BLaER1 (cell line): ENCODE data around the gene TYMP.

Experiments used
- H3K27ac ChIP-seq: shearing (Covaris generic); formaldehyde crosslinking; 2 replicates; pipeline ENCODE4 v1.8.1; 2022
- H3K27me3 ChIP-seq: shearing (Covaris generic); formaldehyde crosslinking; 2 replicates; pipeline ENCODE4 v1.8.1; 2022
- H3K36me3 ChIP-seq: shearing (Covaris generic); formaldehyde crosslinking; 2 replicates; pipeline ENCODE4 v1.8.1; 2022
- H3K4me1 ChIP-seq: shearing (Covaris generic); formaldehyde crosslinking; 2 replicates; pipeline ENCODE4 v1.8.1; 2022
- H3K4me2 ChIP-seq: shearing (Covaris generic); formaldehyde crosslinking; 2 replicates; pipeline ENCODE4 v1.8.1; 2022
- H3K4me3 ChIP-seq: shearing (Covaris generic); formaldehyde crosslinking; 2 replicates; pipeline ENCODE4 v1.8.1; 2022
- H3K9ac ChIP-seq: shearing (Covaris generic); formaldehyde crosslinking; 2 replicates; pipeline ENCODE4 v1.8.1; 2022
- H3K9me3 ChIP-seq: shearing (Covaris generic); formaldehyde crosslinking; 2 replicates; pipeline ENCODE4 v1.8.1; 2022
- H4K20me1 ChIP-seq: shearing (Covaris generic); formaldehyde crosslinking; 2 replicates; pipeline ENCODE4 v1.8.1; 2022
- Cebpa-rat ChIP-seq: shearing (Covaris generic); IDR thresholded peaks from 2 replicates; pipeline ENCODE4 v1.8.1; 2022

Gene TYMP

DNA sequence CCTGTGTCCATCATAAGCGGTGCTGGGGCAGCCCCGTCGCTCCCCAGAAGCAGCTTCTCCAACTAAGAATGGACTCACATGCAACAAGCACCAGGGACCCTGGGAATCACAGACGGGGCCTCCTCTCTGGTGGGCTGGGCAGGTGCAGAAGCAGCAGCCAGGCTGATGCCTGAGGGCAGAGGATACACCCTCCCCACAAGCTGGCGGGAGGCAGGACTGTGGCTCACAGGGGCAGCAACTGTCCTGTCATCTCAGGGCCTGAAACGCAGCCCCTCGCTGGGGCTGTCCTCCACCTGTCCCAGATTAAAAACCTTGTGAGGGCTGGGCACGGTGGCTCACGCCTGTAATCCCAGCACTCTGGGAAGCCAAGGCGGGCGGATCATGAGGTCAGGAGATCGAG lies 51.9 kb downstream of the TYMP start:
- Histone ChIP-seq H4K20me1 (peaks cover 23% of the 10 kb centered on the region), H3K36me3 (no peaks in the 10 kb centered on the region), H3K27ac (no peak overlapping the region), H3K9ac (no peak overlapping the region), H3K4me2 (peak overlapping the region; percentile 95), H3K4me3 (no peak overlapping the region), H3K4me1 (peaks cover 84% of the 10 kb centered on the region), H3K27me3 (peaks cover 38% of the 10 kb centered on the region), H3K9me3 (no peaks in the 10 kb centered on the region)
- TF ChIP-seq Cebpa-rat = no peak

DNA sequence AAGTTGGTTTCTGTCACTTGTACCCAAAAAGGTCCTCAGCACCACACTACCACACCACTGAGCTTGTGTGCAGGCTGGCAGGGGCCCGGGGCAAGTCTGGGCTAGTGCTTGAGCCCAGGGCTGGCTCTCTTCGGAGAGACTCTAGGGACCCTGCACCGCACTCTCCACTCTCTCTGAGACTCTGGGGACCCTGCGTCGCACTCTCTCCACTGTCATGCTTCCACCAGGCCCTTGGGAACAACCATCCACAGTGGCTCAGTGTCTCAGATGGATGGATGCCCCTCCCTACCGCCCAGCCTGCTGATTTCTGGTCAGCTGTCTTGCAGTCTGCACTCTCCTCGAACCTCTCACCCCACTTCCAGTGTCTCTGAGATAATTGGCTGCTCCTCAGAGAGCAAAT lies 52.9 kb downstream of the TYMP start:
- H3K27ac ChIP-seq = peak overlapping the region; percentile 78
- H3K27me3 ChIP-seq = peaks cover 28% of the 10 kb centered on the region
- H3K4me1 ChIP-seq = peaks cover 84% of the 10 kb centered on the region
- H3K4me2 ChIP-seq = peak overlapping the region; percentile 95
- peaks cover 25% of the 10 kb centered on the region for H4K20me1 ChIP-seq
- H3K36me3 ChIP-seq = no peaks in the 10 kb centered on the region
- no peak for TF ChIP-seq Cebpa-rat
- no peaks in the 10 kb centered on the region for H3K9me3 ChIP-seq
- H3K9ac ChIP-seq = peak overlapping the region; percentile 43; the same call in 1 of the 2 replicates
- H3K4me3 ChIP-seq = no peak overlapping the region
